ENCODE results near the gene ADM2. TPM values are rescaled to one million over a fixed set of nuclear protein-coding genes. Genes with fewer than 3 reads are reported as not detected.

ADM2 gene
- total and polyA plus RNA-seq, 2 of the 13 experiments (the other 11 are each of a cell fraction or from before 2014, with no cell fraction given), result 1.2 to 3.0 TPM

DNA sequence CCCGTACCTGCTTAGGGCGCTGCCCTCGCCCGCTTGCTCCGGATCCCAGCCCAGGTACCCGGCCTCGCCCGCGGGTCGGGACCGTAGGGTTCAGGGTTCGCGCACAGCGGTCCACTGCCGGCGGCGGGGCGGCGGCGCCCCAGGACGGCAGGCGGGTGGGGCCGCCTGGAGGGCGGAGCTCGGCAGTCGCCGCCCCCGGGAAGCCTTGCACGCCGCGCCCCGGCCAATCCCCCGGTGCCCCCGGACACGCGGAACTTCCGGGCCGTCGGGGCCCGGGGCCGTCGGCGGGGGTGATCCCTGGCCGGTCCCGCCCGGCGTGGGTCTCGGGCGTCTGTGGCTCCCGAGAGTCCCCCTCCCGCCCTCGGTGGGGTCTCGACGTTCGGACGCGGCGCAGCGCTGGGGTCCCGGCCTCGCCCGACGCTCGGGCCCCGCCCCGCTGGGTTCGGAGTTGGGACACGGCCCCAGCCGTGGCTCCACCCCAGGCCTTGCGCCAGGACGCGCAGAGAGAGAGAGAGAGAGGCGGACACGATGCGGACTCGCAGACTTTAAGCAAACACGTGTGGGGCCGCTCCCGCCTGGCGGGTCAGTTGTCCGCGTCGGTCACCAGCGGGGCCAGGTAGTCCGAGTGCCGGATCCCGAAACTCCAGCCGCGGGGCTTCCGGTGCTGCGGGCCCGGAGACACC, 48.7 kb downstream of the ADM2 start, which contains the start of gene TYMP (continued):
- TF ChIP-seq, protein P1, sequence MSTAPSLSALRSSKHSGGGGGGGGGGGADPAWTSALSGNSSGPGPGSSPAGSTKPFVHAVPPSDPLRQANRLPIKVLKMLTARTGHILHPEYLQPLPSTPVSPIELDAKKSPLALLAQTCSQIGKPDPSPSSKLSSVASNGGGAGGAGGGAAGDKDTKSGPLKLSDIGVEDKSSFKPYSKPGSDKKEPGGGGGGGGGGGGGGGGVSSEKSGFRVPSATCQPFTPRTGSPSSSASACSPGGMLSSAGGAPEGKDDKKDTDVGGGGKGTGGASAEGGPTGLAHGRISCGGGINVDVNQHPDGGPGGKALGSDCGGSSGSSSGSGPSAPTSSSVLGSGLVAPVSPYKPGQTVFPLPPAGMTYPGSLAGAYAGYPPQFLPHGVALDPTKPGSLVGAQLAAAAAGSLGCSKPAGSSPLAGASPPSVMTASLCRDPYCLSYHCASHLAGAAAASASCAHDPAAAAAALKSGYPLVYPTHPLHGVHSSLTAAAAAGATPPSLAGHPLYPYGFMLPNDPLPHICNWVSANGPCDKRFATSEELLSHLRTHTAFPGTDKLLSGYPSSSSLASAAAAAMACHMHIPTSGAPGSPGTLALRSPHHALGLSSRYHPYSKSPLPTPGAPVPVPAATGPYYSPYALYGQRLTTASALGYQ (CRISPR knock-in tag; IDR thresholded peaks at IDR 0.05), result no peak
- TF ChIP-seq ZSCAN30 (CRISPR knock-in tag; IDR thresholded peaks at IDR 0.05), result 0 out of 2 replicates have a peak, but pooled peaks have one; percentile 26
- no peak for TF ChIP-seq ZNF562 (CRISPR knock-in tag; IDR thresholded peaks at IDR 0.05; ENCODE audit: borderline replicate concordance)
- no peak for TF ChIP-seq HDAC6 (IDR thresholded peaks at IDR 0.05; ENCODE audit: low read depth, low read length)
- no peak for TF ChIP-seq GTF2F1 (IDR thresholded peaks at IDR 0.05; ENCODE audit: low read length)
- TF ChIP-seq, protein P2, sequence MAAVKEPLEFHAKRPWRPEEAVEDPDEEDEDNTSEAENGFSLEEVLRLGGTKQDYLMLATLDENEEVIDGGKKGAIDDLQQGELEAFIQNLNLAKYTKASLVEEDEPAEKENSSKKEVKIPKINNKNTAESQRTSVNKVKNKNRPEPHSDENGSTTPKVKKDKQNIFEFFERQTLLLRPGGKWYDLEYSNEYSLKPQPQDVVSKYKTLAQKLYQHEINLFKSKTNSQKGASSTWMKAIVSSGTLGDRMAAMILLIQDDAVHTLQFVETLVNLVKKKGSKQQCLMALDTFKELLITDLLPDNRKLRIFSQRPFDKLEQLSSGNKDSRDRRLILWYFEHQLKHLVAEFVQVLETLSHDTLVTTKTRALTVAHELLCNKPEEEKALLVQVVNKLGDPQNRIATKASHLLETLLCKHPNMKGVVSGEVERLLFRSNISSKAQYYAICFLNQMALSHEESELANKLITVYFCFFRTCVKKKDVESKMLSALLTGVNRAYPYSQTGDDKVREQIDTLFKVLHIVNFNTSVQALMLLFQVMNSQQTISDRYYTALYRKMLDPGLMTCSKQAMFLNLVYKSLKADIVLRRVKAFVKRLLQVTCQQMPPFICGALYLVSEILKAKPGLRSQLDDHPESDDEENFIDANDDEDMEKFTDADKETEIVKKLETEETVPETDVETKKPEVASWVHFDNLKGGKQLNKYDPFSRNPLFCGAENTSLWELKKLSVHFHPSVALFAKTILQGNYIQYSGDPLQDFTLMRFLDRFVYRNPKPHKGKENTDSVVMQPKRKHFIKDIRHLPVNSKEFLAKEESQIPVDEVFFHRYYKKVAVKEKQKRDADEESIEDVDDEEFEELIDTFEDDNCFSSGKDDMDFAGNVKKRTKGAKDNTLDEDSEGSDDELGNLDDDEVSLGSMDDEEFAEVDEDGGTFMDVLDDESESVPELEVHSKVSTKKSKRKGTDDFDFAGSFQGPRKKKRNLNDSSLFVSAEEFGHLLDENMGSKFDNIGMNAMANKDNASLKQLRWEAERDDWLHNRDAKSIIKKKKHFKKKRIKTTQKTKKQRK (IDR thresholded peaks at IDR 0.05; ENCODE audit: low read length), result no peak
- no peak for TF ChIP-seq NPAS2 (CRISPR knock-in tag; IDR thresholded peaks at IDR 0.05; ENCODE audit: borderline replicate concordance)
- TF ChIP-seq, protein P3, sequence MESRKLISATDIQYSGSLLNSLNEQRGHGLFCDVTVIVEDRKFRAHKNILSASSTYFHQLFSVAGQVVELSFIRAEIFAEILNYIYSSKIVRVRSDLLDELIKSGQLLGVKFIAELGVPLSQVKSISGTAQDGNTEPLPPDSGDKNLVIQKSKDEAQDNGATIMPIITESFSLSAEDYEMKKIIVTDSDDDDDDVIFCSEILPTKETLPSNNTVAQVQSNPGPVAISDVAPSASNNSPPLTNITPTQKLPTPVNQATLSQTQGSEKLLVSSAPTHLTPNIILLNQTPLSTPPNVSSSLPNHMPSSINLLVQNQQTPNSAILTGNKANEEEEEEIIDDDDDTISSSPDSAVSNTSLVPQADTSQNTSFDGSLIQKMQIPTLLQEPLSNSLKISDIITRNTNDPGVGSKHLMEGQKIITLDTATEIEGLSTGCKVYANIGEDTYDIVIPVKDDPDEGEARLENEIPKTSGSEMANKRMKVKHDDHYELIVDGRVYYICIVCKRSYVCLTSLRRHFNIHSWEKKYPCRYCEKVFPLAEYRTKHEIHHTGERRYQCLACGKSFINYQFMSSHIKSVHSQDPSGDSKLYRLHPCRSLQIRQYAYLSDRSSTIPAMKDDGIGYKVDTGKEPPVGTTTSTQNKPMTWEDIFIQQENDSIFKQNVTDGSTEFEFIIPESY (CRISPR knock-in tag; IDR thresholded peaks at IDR 0.05), result no peak
- TF ChIP-seq PITX1 (CRISPR knock-in tag; IDR thresholded peaks at IDR 0.05), result peak; percentile 35
- TF ChIP-seq SAFB2 (CRISPR knock-in tag; IDR thresholded peaks at IDR 0.05; ENCODE audit: borderline replicate concordance, low read depth), result peak; percentile 13; the same call in 1 of the 2 replicates
- TF ChIP-seq, protein P4, sequence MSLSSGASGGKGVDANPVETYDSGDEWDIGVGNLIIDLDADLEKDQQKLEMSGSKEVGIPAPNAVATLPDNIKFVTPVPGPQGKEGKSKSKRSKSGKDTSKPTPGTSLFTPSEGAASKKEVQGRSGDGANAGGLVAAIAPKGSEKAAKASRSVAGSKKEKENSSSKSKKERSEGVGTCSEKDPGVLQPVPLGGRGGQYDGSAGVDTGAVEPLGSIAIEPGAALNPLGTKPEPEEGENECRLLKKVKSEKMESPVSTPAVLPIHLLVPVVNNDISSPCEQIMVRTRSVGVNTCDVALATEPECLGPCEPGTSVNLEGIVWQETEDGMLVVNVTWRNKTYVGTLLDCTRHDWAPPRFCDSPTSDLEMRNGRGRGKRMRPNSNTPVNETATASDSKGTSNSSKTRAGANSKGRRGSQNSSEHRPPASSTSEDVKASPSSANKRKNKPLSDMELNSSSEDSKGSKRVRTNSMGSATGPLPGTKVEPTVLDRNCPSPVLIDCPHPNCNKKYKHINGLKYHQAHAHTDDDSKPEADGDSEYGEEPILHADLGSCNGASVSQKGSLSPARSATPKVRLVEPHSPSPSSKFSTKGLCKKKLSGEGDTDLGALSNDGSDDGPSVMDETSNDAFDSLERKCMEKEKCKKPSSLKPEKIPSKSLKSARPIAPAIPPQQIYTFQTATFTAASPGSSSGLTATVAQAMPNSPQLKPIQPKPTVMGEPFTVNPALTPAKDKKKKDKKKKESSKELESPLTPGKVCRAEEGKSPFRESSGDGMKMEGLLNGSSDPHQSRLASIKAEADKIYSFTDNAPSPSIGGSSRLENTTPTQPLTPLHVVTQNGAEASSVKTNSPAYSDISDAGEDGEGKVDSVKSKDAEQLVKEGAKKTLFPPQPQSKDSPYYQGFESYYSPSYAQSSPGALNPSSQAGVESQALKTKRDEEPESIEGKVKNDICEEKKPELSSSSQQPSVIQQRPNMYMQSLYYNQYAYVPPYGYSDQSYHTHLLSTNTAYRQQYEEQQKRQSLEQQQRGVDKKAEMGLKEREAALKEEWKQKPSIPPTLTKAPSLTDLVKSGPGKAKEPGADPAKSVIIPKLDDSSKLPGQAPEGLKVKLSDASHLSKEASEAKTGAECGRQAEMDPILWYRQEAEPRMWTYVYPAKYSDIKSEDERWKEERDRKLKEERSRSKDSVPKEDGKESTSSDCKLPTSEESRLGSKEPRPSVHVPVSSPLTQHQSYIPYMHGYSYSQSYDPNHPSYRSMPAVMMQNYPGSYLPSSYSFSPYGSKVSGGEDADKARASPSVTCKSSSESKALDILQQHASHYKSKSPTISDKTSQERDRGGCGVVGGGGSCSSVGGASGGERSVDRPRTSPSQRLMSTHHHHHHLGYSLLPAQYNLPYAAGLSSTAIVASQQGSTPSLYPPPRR (CRISPR knock-in tag; IDR thresholded peaks at IDR 0.05; ENCODE audit: borderline replicate concordance), result no peak; the same call in 1 of the 2 replicates
- peak; percentile 60; the same call in 1 of the 2 replicates for TF ChIP-seq ZC3H4 (CRISPR knock-in tag; IDR thresholded peaks at IDR 0.05; ENCODE audit: borderline replicate concordance)
- TF ChIP-seq ZNF780A (CRISPR knock-in tag; IDR thresholded peaks at IDR 0.05), result no peak
- no peak; the same call in 1 of the 2 replicates for TF ChIP-seq NR2F2 (IDR thresholded peaks at IDR 0.05; ENCODE audit: borderline replicate concordance, low read depth)
- no peak for TF ChIP-seq ZNF383 (CRISPR knock-in tag; IDR thresholded peaks at IDR 0.05; ENCODE audit: borderline replicate concordance)
- peak; percentile 29; the same call in 1 of the 2 replicates for TF ChIP-seq FOXJ3 (CRISPR knock-in tag; IDR thresholded peaks at IDR 0.05; ENCODE audit: borderline replicate concordance)
- TF ChIP-seq FOXA3 (CRISPR knock-in tag; IDR thresholded peaks at IDR 0.05), result peak; percentile 56

All from HepG2 (cell line).